CD1c-positive myeloid dendritic cell (primary cell): Measurements from ENCODE around the gene FAM89B.

Experiments used
- DNase-seq: peaks from one replicate; pipeline ENCODE4 v3.0.0-alpha.2; 2016; ENCODE audit errors: extremely low spot score

The FAM89B gene

DNA sequence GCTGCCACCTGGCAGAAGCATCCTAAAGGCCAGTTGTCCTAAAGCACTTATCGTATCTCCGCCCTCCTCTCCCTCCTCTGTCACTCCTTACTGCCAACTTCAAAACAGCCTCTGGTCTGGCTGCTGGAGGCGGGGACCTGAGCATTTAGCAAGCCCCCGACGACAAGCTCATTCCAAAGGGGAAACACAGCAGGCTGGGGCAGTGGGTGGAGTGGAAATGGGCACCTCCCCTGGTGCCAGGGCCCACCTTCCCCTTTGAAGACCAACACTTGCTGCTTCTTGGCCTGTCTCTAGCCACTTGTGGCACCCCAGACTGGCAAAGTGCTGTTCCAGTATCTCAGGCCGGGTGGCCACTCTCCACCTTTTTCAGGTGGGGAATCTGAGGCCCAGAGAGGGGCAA, 38.1 kb downstream of the FAM89B start:
- DNase-seq, result no peak

DNA sequence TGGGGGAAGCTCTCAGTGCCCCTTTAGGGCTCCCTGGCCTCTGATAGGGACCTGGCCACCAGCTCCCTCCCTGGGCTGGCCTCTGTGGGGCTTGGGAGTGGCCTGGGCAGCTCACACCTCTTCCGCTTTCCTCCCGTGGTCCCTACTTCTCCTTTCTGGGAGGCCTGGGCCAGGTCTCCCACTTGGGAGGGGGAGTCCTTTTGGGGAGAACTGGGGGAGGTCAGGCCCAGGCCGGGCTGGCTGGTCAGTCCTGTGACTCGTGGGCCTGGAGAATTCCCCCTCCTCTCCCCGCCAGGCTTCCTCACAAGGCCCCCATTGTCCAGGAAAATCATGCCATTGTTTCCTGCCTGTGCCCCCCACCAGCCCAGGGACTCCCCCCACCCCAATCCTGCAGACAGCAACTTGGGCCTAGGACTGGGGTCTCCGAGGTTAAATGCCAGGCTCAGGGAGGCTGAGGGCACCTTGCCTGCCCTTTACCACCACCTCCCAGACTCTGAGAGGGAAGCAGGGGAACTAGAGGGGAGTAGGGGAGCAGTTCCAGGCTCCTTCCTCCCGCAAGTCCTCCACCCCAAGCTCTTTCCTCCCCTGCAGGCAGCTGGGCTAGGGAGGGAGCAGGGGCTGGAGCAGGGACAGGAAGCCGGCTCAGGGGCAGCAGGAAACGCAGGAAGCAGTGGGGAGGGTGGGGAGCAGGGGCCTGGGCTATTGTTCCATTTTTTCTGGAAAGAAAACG, 38.9 kb downstream of the FAM89B start:
- DNase-seq, result peak; percentile 85

DNA sequence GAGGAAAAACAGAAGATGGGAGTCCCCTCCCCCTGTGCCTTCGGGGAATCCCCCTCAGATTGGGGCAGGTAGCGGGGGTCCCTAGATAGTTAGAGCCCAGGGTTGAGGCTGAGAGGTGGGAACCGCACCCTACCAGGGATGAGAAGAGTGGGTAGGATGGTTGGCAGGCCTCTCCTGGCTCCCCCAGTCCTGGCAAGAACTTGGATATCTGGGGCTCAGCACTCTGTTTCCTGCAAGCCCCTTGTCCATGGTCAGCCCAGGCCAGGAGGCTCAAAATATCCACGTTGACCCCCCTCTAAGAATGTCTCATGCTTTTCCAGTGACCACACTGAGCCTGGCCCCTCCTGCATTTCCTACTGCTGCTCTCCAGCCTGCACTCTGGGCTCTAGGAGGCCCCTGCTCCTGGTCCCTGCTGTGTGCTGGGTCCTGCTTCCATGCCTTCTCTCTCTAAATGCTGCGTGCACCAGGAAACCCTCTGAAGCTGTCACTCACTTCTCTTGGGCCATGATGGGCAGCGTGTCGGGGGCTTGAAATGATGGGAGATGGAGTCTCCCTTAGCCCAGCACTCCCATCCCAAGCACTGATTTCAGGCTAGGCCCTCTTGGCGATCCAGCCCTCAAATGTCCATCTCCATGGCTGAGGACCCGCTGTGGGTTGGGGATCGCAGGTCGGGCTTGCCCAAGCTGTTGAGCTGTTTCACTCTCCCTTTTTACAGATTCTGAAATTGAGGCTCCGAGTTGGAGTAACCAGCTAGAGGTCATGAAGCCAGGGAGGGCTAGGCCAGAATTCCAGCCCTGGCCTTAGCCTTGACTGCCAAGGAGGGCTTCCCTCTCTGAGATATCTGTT, 39.6 kb downstream of the FAM89B start:
- DNase-seq, result no peak

DNA sequence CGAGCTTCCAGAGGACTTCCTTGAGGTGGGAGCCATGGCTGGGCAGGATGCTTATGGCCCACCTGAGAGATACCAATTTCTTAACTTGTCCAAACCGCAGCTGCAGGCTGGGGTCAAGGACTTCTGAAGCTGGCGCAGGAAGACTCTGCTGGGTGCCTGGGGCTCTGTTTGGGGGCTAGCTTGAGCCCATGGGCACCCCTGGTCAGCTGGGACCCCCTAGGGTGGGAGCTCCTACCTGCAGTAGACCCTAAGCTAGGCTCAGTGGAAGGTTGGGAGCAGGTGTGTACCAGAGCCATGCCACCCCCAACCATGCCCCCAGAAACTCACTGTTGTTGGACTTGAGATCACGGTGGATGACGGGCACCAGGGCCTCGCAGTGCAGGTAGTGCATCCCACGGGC, 40.4 kb downstream of the FAM89B start:
- DNase-seq, result no peak

DNA sequence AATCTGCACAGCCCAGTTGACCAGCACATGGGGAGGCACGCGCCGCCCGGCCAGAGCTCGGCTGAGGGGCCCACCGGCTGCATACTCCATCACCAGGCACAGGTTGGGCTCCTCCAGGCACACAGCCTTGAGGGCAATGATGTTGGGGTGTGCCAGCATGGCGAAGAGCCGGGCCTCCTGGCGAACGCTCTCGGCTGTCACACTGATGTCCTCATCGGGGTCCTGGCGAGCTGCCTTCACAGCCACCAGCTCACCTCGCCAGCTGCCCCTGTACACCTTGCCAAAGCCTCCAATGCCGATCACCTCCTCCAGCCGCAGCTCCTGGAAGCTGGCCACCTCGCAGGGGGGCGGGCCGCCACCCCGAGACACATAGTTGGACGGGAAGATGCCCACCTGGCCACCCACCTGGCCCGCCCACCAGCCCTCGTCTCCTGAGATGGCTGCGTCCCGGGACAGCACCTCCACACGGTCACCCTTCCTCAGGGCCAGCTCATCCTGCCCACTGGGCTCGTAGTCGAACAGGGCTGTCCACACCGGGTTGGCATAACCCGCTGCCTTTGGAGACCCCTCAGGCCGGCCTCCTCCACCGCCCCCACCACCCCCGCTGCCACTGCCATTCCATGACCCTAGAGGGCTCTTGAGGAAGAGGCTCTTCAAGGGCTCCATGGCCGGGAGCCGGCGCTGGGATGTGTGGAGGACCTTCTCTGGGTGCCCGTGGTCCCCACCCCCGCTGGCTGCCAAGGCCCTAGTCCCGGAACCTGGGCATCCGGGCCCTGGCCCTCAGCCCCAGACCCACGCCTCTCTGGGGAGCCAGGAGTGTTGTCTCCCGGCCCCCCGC, 41.0 kb downstream of the FAM89B start:
- DNase-seq, result no peak

DNA sequence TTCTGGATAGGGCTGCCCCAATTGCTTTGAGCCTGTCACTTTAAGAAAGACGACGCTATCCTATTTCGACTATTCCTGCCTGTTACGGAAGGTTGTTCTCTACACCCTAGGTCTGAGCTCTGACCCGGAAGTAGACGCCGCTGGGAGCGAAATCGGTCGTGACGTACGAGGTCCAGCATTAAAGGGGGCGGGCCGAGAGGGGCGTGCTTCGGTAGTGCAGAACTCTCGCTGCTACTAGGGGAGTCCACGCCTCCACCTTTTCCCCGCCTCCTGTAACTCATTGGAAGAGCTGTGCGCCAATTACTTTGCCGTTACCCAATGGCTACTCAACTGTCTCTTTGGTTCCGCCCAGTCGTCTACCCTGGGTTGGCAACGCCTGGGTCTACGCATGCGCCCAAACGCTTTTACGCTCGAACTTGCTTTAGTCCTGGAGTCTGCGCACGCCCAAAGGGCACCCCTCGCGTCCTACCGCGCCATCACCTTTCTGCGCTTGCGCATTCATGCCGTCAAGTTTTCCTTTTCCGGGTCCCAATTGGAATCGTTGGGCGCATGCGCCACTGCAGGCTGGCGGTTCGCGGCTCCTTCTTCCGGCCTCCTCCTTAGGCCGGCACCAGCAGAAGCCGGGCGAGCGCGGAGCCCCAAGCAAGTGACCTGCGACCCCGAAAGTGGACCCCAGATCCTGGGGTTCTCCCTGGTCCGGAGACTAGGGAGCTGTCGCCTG, 43.1 kb downstream of the FAM89B start, which contains the start of gene PCNX3:
Gene PCNX3 (plus strand): TSS at position 548 of the 721 bp plus-strand sequence. CDS start 536 bp downstream, outside the sequence.
- peak; percentile 100 for DNase-seq

DNA sequence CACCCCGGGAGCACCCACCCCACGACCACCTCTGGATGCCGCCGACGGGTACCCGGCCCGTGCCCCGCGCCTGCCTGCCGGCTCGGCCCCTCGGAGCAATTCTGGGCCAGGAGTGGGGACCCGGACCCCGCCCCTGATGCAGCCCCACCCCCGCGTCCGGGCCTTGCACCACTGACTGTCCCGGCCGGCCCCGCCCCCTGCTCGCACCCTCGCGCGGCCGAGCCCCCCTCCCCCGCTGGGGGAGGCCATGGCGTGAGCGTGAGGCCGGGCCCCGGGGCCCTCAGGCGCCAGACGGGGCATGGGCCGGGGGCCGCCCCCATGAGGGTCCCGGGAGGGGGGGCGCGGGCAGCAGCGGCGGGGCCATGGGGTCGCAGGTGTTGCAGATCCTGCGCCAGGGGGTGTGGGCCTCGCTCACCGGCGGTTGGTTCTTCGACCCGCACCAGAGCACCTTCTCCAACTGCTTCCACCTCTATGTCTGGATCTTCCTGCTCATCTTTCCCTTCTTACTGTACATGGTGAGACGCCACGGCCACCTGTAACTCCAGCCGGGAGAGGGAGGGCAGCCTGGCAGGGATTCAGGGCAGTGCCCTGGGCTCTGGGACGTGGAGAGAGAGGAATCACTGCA, 43.7 kb downstream of the FAM89B start:
- DNase-seq, result no peak

DNA sequence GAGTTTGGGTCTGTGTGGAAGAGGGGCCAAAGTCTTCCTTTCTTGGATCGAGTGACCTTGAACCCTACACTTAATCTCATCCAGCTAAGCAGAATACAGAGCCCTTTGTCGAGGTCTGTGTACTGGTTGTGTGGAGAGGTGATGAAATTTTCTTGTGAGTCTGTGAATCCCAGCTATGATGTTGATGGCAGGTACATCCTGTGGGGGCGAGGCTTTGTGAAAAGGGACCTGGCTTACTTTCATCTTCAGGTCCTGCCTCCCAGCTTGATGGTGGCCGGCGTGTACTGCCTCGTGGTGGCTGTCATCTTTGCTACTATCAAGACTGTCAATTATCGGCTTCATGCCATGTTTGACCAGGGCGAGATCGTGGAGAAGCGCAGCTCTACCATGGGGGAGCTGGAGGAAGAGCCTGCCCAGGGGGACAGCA, 44.2 kb downstream of the FAM89B start:
- DNase-seq, result no peak

DNA sequence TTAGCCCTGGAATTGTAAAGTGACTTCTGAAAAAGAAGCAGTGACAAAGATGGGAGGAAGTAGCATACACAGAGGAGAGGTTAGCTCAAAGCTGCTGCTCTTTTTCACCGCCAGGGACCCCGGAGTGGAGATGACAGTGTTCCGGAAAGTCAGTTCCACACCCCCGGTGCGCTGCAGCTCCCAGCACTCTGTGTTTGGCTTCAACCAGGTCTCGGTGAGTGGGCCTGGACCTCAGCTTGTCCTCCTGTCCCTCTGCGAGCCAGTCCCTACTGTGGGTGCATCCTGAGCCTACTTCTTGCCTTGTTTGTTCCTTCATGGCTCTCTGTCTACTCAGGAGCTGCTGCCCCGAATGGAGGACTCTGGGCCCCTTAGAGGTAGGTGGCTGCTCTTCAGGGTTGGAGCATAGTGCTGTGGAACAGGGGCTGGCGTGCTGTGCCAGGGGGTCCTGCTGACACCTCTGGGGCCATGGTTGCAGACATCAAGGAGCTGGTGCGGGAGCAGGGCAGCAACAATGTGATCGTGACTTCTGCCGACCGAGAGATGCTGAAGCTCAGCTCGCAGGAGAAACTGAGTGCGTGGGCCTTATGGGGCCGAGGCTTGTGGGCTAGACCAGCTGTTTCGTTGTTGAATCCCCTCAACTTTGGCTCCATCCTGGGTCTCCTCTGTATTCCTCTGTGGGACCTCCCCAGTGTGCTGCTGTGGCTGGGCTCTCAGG, 45.0 kb downstream of the FAM89B start:
- no peak for DNase-seq

DNA sequence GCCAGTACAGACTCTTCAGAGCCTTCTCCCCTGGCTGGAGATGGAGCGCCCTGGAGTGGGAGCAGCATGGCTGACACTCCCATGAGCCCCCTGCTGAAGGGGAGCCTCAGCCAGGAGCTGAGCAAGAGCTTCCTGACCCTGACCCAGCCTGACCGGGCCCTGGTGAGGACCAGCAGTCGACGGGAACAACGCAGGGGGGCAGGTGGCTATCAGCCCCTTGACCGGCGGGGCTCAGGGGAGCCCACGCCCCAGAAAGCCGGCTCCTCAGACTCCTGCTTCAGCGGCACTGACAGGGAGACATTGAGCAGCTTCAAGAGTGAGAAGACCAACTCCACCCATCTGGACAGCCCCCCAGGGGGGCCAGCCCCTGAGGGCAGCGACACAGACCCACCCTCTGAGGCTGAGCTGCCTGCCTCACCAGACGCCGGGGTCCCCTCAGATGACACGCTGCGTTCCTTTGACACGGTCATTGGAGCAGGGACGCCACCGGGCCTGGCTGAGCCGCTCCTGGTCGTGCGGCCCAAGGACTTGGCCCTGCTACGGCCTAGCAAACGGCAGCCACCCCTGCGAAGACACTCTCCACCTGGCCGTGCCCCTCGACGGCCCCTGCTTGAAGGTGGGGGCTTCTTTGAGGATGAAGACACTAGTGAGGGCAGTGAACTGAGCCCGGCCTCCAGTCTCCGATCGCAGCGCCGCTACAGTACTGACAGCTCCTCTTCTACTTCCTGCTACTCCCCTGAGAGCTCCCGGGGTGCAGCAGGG, 45.8 kb downstream of the FAM89B start:
- DNase-seq, result no peak

DNA sequence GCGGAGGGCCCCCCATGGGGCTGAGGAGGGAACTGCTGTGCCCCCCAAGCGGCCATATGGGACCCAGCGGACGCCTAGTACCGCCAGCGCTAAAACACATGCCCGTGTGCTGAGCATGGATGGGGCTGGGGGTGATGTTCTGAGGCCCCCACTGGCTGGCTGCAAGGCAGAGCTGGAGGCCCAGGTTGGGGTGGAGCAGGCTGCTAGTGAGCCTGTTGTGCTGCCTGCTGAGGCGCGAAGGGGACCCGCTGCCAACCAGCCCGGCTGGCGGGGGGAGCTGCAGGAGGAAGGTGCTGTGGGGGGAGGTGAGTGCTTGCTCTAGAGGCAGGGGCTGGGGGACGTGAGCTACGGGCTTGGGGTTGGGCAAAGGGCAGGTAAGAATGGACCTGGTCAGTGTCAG, 46.4 kb downstream of the FAM89B start:
- no peak for DNase-seq

DNA sequence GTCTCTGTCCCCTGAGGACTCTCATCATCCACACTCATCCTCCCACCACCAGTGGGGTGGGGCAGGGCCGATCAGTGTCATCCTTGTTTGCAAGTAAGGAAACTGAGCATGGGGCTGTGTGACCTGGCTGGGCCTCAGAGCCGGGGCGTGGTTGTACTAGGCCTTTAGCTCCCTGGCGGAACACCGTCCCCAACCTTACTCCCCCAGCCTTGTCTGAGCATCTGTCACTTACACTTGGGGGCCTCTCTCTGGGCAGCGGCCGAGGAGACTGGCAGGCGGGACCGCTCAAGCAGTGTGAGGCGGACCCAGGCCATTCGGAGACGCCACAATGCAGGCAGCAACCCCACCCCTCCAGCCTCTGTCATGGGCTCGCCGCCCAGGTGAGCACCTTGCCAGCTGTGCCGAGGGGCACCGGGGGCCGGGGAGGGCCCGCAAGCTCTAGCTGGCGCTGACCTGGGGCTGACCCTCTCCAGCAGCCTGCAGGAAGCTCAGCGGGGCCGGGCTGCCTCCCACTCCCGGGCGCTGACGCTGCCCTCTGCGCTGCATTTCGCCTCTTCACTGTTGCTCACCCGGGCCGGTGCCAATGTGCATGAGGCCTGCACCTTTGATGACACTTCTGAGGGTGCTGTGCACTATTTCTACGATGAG, 47.1 kb downstream of the FAM89B start:
- DNase-seq, result no peak

DNA sequence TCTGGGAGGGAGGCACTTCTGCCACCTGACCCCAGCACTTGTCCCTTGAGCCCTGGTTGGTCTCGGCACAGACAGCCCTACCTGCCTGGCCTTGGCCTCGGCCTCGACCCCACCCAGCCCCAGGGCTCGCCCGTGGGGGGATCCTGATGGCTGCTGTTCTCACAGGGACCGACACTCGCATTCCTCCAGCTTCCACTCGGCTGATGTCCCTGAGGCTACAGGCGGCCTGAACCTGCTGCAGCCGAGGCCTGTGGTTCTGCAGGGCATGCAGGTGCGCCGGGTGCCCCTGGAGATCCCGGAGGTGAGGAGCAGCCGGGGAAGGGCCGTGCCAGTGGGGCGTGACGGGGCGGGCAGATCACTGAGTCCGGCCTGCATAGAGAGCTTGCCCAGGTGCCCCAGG, 48.3 kb downstream of the FAM89B start:
- DNase-seq, result no peak

DNA sequence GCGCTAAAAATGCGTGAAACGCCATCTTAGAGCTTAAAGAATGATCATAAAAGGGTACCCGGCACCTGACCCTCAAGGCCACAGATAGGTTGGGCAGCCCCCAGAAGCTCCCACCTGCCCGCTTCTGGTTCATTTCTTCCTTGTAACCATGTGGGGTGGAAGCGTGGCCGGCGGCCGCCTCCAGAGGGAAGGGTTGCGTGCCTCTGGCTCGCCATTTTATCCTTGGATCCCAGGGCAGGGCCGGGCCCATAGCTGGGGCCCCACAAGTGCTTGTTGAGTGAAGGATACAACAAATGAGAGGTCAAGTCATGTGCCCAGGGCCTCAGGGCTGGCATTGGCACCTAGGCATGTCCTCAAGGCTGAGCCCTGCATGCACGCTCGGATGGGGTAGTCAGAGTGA, 49.1 kb downstream of the FAM89B start:
- DNase-seq, result no peak

DNA sequence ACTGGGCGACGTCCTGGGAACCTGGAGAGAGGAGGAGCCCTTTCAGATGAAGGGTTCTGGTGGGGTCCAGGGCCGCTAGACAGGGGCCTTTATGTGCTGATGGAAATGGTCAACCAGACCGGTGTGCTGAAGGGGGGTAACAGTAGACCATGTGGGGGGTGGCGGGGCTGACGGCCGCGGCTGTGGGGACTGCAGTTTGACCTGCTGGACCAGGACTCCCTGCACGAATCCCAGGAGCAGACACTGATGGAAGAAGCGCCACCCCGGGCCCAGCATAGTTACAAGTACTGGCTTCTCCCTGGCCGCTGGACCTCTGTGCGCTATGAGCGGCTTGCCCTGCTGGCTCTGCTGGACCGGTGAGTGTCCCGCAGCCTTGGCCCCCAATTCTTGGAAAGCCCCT, 49.7 kb downstream of the FAM89B start:
- no peak for DNase-seq

DNA sequence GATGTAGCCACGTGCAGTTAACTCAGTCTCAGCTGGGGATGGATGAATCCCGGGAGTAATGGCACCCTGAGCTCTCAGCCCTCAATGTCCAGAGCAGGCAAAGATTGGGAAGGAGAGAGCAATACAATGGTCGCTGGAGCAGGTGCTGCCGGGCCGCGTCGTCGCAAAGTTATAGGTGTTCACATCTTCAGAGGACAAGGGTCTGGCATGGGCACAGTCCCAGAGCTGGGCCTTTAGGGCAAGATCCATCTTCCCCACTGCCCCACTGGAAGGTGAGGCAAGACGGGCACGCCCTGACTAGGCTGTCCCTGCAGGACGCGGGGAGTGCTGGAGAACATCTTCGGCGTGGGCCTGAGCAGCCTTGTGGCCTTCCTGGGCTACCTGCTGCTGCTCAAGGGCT, 50.8 kb downstream of the FAM89B start:
- no peak for DNase-seq
